HG03565 (cell line): ENCODE results near the gene C12orf57.
A peak's percentile ranks its signal among the peaks of the same experiment; 100 is the strongest.

Experiments
- ATAC-seq: cut with Tn5 transposase; IDR thresholded peaks from one replicate; pipeline ENCODE4 v1.9.1; 2021; ENCODE audit warnings: mild to moderate bottlenecking, moderate library complexity; ENCODE audit not compliant: unreplicated experiment

C12orf57 gene

DNA sequence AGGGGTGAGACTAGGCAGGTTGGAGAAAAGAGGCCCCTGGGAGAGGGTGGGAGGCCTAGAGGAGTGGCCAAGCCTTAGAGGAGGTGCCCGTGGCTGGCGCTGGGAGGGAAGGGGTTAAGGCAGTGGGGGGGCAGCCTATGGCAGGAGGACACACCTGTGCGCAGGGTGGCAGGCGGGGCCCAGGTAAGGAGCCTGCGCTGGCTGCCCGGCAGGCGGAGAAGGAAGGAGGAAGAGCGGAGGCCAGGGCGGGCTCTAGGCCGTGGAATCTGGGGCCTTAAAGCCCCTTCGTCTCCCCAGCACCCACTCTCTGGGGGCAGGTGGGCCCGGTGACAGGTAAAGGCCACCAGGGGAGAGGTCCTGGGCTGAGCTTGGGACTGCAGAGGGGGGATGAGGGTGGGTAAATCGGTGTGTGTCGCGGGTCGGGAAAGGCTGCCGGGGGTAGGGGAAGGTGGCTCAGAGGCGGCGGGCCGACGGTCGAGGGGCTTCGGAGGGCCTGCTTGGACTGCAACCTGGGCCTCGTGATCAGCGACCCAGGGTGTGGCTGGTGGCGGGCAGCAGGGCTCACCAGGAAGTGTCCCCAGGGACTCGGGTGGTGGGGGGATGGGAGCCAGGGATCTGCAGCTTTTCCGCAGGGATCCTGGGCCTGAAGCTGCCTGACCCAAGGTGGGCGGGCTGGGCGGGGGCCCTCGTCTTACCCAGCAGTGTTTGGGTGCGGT lies 19.4 kb downstream of the C12orf57 start:
- no peak for ATAC-seq

DNA sequence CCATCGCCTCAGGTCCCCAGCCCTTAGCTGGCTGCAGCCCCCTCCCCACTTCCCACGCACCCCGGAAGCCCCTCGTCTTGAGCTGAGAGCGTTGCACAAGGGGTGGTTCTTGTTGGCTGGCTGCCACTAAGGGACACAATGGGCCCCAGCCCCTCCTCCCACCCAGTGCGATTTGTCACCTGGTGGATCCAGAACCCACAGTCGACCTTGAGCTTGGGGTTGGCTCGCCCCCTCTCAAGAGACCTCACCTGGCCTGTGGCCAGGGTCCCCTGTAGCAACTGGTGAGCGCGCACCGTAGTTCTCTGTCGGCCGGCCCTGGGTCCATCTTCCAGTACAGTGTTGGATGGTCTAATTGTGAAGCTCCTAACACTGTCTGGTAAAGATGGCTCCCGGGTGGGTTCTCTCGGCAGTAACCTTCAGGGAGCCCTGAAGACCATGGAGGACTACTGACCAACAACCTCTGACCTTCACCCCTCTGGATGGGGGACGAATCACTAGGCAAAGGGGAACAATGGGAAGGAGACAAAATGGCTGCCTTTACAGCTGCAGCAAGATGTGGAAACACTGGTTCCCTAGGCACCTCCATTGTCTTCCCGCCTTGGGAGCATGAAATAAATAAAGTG lies 20.1 kb downstream of the C12orf57 start:
- ATAC-seq = no peak

DNA sequence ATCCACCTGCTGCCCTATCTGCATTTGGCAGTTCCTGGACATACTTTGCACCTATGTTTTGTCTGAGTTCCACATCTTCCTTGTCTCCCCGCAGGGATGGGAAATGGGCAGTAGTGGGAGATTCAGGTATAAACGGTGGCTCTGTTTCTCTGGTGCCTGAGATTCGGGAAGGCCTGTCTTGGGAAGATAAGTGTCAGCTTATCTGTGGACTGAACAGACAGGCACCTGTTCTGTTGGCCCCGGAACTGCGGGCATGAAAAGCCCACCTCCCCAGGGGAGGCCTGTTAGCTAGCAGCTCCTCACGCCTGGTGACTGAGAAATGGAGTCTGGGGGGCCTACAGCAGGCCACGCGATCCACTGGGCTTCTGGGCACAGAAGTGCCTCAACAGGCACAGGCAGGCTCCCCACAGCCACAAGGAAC lies 20.8 kb downstream of the C12orf57 start:
- no peak for ATAC-seq

DNA sequence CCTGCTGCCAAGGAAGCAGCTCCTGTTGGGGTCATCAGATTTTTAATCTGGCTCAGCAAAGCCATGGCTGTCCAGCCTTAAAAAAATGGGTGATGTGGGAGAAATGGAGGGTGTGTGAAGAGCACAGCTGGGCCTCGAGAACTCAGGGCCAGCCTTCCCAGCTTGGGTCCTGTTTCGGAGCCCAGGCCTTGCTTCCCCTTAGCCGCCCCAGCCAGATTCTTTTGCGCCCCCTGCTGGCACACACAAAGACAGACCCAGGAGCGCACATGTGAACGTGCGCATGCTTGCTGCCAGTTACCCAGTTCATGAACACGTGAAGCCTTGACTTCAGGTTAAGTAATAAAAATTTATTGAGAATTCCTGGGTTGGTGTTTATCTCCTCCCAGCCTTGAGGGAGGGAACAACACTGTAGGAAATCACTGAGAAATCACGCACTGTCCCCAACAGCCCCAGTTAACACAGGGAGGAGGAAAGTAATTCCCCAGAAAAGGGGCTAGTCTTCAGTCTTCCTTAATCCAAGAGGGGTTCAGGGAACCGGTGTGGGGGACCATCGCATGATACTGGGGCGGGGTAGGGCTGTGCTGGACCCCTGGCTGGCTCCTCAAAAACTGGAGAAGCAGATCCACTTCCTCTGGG lies 21.3 kb downstream of the C12orf57 start:
- ATAC-seq = peak; percentile 35

DNA sequence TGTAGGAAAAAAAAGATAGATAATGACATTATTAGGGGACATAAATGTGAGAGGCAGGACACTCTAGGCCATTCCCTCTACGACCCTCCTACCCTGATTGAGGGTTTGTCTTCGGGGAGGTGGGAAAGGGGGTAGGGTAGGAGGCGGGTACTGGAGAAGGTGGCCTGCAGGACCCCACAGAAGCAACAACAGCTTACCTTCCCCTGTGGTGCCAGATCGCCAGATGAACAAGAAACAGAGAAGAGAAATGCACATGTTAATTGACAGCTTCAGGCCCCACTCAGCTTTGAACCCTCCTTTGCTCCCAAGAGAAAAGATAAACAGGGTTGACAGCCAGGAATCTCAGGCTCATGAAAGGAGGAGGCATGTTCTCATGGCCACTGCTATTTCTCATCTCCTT lies 21.9 kb downstream of the C12orf57 start:
- no peak for ATAC-seq

DNA sequence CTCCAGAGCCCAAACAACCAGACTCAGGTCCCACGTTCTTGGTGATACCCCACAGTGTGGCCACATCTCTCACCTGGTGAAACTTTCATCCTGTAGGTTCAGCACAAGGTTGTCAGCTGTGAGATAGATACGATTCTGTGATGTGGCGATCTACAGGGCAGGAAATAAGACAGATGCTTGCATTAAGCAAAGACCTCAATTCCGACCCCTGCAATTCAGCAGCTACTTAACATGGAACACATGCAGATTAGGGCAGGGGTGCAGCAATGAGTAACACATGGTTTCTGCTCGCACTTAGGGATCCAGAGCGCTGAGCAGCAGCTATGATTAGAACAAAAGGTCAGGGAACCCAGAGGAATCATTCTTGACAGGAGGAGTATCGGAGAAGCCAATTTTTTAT lies 22.5 kb downstream of the C12orf57 start:
- ATAC-seq = no peak

DNA sequence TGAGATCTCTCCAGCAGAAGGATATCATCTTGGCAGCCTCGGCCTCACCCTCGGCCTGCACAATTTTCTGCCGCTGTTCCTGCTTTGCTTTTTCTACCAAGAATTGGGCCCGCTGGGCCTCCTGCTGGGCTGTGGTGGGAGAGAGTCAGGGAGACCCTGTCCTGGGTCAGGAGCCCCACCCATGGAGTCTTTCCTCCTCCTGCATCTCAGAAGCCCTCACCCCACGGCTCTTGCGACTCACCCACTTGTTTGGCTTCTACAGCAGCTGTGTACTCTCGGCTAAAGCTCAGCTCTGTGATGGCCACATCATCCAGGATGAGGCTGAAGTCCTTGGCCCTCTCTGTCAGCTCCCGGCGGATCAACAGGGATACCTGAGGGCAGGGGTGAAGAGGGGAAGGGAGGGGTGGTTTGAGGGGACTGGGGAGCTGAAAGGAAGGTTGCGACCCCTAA lies 23.9 kb downstream of the C12orf57 start:
- ATAC-seq = no peak

DNA sequence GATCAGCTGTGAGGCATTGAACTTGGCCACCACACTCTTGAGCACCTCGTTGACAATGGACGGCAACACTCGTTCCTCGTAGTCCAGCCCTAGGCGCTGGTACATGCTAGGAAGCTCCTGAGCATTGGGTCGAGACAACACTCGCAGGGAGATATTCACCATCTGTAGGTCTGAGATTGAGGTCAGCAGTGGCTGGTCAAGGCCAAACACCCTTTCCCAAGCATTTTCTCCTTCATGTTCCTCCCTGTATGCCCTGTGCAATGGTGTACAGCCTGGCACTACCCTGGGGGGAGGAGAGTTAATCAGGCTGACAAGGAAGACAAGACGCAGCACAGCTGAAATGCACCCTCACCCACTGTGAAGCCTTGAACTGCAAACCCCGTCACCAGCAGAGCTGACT lies 24.6 kb downstream of the C12orf57 start:
- ATAC-seq = no peak

DNA sequence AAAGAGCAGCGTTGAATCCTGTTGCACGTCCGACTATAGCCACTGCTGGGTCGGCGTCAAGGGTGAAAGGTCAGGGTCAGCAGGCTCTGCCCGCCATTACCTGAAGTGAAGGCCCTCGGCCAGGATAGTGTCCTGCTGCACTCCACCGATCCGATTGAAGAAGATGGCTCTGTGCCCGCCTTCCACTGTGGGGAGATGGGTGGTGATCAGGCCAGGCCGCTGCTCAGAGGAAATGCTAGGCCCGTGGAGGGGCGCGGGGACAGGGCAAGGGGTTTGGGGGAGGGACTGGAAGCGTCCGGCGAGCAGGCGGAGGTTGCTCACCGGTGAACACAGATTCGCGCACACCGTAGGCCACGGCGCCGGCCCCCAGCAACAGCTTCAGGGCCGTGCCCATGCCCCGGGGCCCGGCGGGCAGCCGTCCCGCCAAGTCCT lies 26.3 kb downstream of the C12orf57 start:
- no peak for ATAC-seq

DNA sequence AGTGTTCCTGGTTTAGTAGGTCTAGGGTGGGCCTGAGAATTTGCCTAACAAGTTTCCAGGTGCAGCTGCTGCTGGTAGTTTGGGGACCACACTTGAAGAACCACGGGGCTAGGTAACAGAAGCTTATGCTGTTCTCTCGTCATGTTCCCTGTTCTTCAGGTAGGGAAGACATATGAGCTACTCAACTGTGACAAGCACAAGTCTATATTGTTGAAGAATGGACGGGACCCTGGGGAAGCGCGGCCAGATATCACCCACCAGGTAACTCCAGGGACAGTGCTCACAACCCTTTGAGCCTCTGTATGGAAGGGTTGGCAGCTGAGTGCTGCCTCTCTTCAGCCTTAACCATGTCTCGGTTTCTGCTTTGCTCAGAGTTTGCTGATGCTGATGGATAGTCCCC lies 30.4 kb downstream of the C12orf57 start:
- no peak for ATAC-seq

DNA sequence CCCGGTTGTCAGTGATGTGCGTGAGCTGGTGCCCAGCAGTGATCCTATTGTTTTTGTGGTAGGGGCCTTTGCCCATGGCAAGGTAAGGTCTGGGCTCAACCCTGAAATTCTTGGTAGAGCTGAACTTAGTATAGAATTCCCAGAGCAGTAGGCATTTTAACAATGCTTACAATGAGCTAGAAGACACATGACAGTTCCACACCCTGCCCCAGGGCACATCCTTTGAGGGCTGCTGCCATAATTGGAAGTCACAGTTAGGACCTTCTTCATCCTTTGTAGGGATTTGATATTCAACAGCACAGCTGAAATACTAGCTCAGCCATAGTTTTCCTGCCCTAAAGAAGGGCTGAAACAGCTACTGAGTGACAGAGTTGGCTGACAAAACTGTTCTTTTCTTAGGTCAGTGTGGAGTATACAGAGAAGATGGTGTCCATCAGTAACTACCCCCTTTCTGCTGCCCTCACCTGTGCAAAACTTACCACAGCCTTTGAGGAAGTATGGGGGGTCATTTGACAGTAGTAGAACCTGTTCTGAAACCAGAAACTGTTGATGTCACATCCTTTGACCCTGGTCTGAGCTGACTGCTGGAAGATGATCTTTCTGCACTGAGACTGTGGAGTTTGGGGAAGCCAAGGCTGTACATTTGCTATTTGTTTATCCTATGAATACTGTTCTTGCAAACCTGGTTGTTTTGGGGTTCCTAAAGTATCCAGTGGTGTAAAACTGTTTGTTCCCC lies 31.6 kb downstream of the C12orf57 start:
- ATAC-seq = no peak

DNA sequence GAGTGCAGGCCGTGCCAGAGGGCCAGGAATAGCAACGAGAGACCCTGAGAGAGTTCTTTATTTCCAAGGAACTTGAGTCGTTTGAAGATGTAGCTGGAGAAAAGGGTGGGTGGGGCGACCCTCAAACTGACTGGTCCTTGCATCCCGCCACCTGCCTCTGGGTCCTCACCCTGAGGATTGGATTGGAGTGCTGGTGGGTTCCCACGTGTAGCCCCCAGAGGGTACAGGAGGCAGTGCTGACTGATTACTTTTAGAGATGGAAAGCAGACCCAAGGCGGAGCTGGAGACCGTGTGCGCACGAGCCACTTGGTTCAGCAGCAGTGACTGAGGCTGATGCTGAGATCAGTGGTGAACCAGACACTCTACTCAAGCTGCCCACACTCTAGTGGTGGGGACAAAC lies 33.8 kb downstream of the C12orf57 start:
- no peak for ATAC-seq

DNA sequence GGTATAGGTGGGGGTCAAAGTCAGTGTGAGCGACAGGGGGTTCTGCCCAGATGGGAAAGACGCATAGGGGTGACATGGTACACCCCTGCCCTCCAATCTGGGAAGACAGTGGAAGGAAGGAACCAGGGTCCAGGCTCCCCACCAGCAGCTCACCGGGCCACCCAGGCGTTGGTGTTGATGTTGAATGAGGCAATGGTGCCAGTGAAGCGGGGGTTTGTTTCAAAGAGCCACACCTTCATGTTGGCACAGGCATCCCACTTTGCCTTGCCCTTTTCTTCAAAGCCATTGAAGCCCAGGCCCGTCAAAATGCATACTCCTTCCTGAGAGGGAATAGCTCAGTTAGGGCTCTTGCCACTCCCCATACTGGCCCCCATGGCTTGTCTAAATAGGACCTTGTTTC lies 34.4 kb downstream of the C12orf57 start:
- ATAC-seq = no peak

DNA sequence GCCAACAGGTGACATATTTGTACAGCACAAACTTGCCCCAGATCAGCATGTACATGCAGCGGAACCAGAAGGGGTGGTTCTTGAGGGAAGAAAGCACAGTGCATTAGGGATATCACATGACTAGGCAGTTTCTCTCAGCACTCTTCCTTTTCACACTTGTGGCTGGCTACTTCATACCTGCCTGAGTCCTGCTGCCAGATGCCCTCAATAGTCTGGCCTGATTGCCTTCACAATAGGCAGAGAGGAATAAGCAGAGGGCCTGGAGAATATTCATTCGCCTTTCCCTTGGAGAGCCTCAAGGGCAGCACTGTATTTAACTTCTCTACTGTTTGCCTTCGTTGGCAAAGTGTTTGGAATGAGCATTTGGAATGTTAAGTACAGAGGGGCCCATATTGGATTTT lies 34.8 kb downstream of the C12orf57 start:
- ATAC-seq = no peak

DNA sequence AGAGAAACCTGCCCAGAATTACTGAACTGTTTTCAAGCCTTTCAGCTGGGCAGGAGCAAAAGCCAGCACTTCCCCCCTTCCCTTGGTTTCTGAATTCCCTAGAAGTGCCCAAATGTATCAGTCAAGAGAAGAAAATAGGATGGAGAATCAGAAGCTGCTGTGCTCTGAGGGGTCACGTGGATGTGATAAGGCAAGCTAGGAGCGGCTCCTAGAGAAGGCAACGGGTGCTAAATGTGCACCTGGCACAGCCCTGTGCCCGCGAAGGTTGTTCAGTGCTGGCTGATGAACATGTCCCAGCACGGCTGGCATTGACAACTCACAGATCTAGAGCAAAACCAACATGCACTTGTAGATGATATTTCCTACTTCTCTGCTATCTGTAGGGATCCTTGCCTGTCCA lies 35.2 kb downstream of the C12orf57 start:
- no peak for ATAC-seq

DNA sequence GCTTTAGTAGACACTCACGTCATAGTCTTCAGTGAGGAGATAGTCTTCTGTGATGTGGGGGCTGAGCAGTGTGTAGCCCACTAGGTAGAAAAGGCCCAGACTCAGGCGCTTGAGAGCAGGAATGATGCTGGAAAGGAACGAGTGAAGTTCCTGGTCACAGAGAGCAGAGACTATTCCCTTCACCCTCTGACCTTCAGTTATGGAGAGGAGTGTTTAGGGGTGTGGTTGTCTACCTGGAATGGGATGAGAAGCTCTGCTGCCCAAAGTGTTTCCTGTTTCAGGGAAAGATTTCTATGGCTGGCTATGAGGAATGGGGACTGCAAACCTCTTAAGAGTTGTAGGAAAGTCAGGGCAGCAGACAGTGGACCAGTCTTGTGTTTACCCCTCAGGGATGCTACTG lies 35.6 kb downstream of the C12orf57 start:
- no peak for ATAC-seq

DNA sequence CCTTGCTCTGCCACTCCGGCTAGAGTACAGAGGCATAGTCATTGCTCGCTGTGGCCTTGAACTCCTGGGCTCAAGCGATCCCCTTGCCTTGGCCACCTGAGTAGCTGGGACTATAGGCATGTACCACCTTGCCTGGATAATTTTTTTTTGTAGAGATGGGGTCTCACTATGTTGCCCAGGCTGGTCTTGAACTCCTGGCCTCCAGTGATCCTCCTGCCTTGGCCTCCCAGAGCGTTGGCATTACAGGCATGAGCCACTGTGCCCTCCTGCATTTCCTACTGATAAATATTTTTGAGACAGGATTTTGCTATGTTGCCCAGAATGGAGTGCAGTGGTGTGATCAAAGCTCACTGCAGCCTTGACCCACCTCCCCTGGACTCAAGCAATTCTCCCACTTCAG lies 36.3 kb downstream of the C12orf57 start:
- no peak for ATAC-seq

DNA sequence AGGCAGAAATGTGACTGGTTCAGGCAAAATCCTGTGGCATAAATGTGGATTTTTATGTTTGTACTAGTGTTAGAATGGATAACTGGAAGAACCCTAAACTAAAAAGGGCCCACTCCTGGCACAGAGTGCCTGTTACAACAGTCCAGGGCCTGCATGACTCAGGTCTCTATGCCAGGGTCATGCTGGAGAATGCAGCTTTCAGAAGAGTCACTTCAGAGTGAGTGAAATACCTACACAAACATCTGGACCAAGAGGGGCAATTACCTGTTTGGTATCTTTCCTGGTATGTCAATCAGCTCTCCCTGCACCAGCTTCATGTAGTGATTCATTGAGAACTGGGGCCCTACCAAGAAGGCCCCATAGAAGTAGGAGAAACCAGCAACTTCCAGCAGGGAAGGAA lies 36.9 kb downstream of the C12orf57 start:
- ATAC-seq = no peak

DNA sequence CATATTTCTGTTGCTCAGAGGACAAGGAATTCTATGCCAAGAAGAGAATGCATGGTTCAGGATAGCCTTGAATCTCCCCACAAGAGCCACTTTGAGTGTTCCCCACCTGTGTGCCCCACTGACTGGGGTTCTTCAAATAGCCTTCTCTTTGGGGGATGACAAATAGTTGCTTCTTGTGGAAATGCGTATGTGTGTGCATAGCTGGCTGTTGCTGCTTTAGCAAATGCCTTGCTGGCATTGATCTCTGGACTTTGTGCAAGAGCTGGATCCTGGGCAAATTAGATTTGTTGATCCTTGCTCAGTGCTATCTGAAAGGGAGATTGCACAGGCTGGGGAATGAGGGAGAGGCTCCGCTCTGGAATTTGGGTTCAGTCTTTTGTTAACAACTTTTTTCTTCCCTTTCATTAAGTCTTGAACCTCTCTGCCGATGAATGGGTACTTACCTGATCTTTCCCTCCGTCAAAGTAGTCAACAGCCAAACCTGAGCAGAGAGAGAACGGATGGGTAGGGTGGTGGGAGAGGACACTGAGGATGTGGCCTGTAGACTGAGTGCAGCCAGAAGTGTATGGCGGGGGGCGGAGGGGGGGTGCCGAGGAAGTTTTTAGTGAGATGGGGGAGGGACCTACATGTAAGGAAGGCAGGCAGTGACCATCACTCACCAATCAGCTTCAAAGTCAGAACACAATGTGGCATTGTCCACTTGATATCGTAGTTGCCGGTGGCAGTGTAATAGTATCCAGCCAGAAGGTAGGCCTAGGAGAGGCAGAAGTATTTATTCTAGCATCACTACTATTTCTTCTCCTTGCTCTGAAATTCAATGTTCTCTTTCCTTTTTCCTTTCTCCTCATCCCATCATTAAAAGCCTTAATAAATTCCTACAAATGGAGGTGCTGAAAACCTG lies 37.6 kb downstream of the C12orf57 start:
- ATAC-seq = no peak

DNA sequence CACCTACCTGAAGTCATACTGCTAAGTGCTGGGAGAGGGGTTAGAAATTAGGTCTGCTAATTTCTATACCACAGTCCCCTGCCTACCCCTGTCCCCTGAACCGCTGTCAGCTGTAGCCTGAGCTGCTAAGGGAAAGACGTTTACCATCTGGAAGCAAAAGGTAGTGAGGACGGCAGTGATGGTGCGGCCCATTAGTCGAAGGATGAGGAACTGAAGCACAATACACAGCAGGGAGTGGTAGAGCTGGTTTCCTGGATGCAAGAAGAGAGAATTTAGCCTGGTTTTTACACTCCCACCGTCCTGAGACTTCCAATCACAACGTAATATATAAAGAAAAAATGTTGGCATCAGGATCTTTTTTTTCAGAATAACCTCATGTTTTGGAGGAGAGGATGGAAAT lies 38.7 kb downstream of the C12orf57 start:
- no peak for ATAC-seq
